ENCODE results near the gene DOCK3. TPM values are rescaled to one million over a fixed set of nuclear protein-coding genes. Genes with fewer than 3 reads are reported as not detected.

DOCK3 gene
- total and polyA plus RNA-seq, 2 of the 4 experiments (the other 2 are of a cell fraction) = under 0.01 to 0.12 TPM

- POLR2A ChIA-PET (ENCODE audit: unreplicated experiment) = no interaction called here
- H3K27me3 ChIP-seq (ENCODE audit: control insufficient read depth, insufficient read depth, low read length) = no peaks in the 10 kb centered on the region
Measured at GRCh38 chr3:51269466-51269865, 594.7 kb downstream of the DOCK3 start.

More at GRCh38 chr3:51269466-51269865, 594.7 kb downstream of the DOCK3 start:
- CTCF ChIA-PET = interaction anchor here (1.3 kb wide), 1 partner anchor 102 kb away, joined by 5 read pairs; no protein-coding TSS in a partner anchor
- H3K9ac ChIP-seq (ENCODE audit: low read depth, low read length) = no peak overlapping the region
- no peak overlapping the region for H3K18ac ChIP-seq (ENCODE audit: low read depth, low read length)
- intact Hi-C loops (cut with micrococcal nuclease) = loop anchor here (1.0 kb wide), 1 partner anchor 103 kb away; no protein-coding TSS in a partner anchor
- H3K27ac ChIP-seq (ENCODE audit: insufficient read depth, low read length) = no peak overlapping the region
- no peak overlapping the region for H4K8ac ChIP-seq (ENCODE audit: low read depth in 2 of 2, low read length in 2 of 2)
- no peak overlapping the region for H2BK120ac ChIP-seq (ENCODE audit: low read depth, low read length)
- no peak overlapping the region for H2BK20ac ChIP-seq (ENCODE audit: low read depth, low read length)
- H3K4me2 ChIP-seq (ENCODE audit: low read depth, low read length) = no peak overlapping the region
- no peak overlapping the region for H4K5ac ChIP-seq (ENCODE audit: low read depth, low read length)
- H3K4me3 ChIP-seq (ENCODE audit: insufficient read depth, low read depth, low read length) = no peak overlapping the region
- H3K56ac ChIP-seq (ENCODE audit: extremely low read depth, insufficient read depth, low read length) = no peak overlapping the region
- no peak overlapping the region for H2BK15ac ChIP-seq (ENCODE audit: low read depth, low read length)
- DNase-seq (no peak), ATAC-seq (ENCODE audit: low read depth) (no peak)
- H3K14ac ChIP-seq (replicated peaks; ENCODE audit: low read depth, low read length) = no peak overlapping the region
- TF ChIP-seq RFX5 (IDR thresholded peaks at IDR 0.05; ENCODE audit: low read depth, low read length) (no peak), CHD1 (IDR thresholded peaks at IDR 0.05; ENCODE audit: low read depth, low read length) (no peak), CEBPB (IDR thresholded peaks at IDR 0.05; ENCODE audit: low read depth, low read length) (no peak), USF2 (IDR thresholded peaks at IDR 0.05; ENCODE audit: low read depth, low read length) (no peak), ELK1 (IDR thresholded peaks at IDR 0.05; ENCODE audit: borderline replicate concordance, low read depth, low read length) (no peak), POLR2A (IDR thresholded peaks at IDR 0.05; ENCODE audit: low read depth, low read length) (no peak), BHLHE40 (IDR thresholded peaks at IDR 0.05; ENCODE audit: low read depth, low read length) (no peak), MAZ (IDR thresholded peaks at IDR 0.05; ENCODE audit: borderline replicate concordance, low read depth, low read length) (no peak), SMC3 (IDR thresholded peaks at IDR 0.05; ENCODE audit: low read depth, low read length) (peak; percentile 24; the same call in 1 of the 2 replicates), FOS (IDR thresholded peaks at IDR 0.05; ENCODE audit: low read depth, low read length) (no peak), RCOR1 (IDR thresholded peaks at IDR 0.05; ENCODE audit: insufficient replicate concordance, low read length) (no peak), MAFK (IDR thresholded peaks at IDR 0.05; ENCODE audit: low read depth, low read length) (no peak), MXI1 (IDR thresholded peaks at IDR 0.05; ENCODE audit: borderline replicate concordance, low read depth, low read length) (no peak), CTCF (conservative IDR thresholded peaks at IDR 0.05; ENCODE audit: low read depth, low read length) (peak; percentile 34), NFE2L2 (IDR thresholded peaks at IDR 0.05; ENCODE audit: low read depth, low read length) (no peak), RAD21 (IDR thresholded peaks at IDR 0.05; ENCODE audit: low read length) (peak; percentile 35; the same call in 1 of the 2 replicates)
- H4K20me1 ChIP-seq (ENCODE audit: insufficient read depth, low read length) = no peaks in the 10 kb centered on the region
- no peaks in the 10 kb centered on the region for H3K79me1 ChIP-seq (ENCODE audit: low read depth in 1 of 2, low read length in 2 of 2)
- no TSS peak for BruUV-seq (replicated peaks)
- H3K9me1 ChIP-seq (ENCODE audit: insufficient read depth, low read length) = no peaks in the 10 kb centered on the region
- no peaks in the 10 kb centered on the region for H3K4me1 ChIP-seq (ENCODE audit: control insufficient read depth, insufficient read depth, low read length)
- no peak overlapping the region for H4K91ac ChIP-seq (ENCODE audit: insufficient read depth, low read depth, low read length)
- no peaks in the 10 kb centered on the region for H3K9me3 ChIP-seq (ENCODE audit: control insufficient read depth, insufficient read depth, low read length)
- in situ Hi-C loops (cut with MboI; ENCODE audit: low sequenced_read_pairs) = no loop called here
- no peak overlapping the region for H3K23ac ChIP-seq (ENCODE audit: low read depth, low read length)
- H2BK5ac ChIP-seq (ENCODE audit: low read depth, low read length, poor library complexity, severe bottlenecking) = no peak overlapping the region
- H3K4ac ChIP-seq (ENCODE audit: low read depth, low read length) = no peak overlapping the region
- no peaks in the 10 kb centered on the region for H3K36me3 ChIP-seq (ENCODE audit: control insufficient read depth, insufficient read depth, low read length)
- dilution Hi-C loops (cut with HindIII; ENCODE audit: low sequenced_read_pairs, unreplicated experiment) = no loop called here
- H2AFZ ChIP-seq (replicated peaks; ENCODE audit: low read length, poor library complexity) = no peak overlapping the region
- H2AK5ac ChIP-seq (ENCODE audit: low read depth, low read length) = no peak overlapping the region
- H2AK9ac ChIP-seq (replicated peaks; ENCODE audit: low read depth, low read length, poor library complexity) = no peak overlapping the region

Data from IMR-90 (cell line).